Uterus (tissue), 2 donors: ENCODE measurements around the gene ANKRD6.

Experiments
- CTCF ChIP-seq, 4 experiments: fragments of 200-600 bp in 2 of 4; fragments of 450-650 bp in 2 of 4; sonication (generic) in 2 of 4; IDR thresholded peaks; one replicate each; pipeline ENCODE4 v1.5.1; 2016 to 2019; ENCODE audit warnings: antibody characterized with exemption in 4 of 4, mild to moderate bottlenecking in 2 of 4, moderate library complexity in 1 of 4
- POLR2A ChIP-seq, 2 donors: fragments of 450-650 bp; IDR thresholded peaks; one replicate each; pipeline ENCODE4 v1.6.1; 2016; ENCODE audit warnings: antibody characterized with exemption in 2 of 2, mild to moderate bottlenecking in 1 of 2, moderate library complexity in 1 of 2

GRCh38 chr6:89649682-89650081 lies 216.7 kb downstream of the ANKRD6 start:
- TF ChIP-seq CTCF (IDR thresholded peaks at IDR 0.05) (no peak), POLR2A (IDR thresholded peaks at IDR 0.05) (no peak)
